WERI-Rb-1 (cell line): ENCODE results near the gene CORO2A.

Experiments
- DNase-seq: peaks from one replicate; pipeline ENCODE4 v3.0.0-alpha.2; 2020
- H3K27ac ChIP-seq: fragments of 250-450 bp; sonication (Bioruptor Pico); 2 replicates; pipeline ENCODE4 v1.5.1; 2020; ENCODE audit warnings: mild to moderate bottlenecking, moderate library complexity
- H3K27me3 ChIP-seq: fragments of 250-450 bp; sonication (Bioruptor Pico); 2 replicates; pipeline ENCODE4 v1.5.1; 2021; ENCODE audit warnings: mild to moderate bottlenecking, low read depth, moderate library complexity; ENCODE audit not compliant: insufficient read depth, severe bottlenecking
- H3K36me3 ChIP-seq: fragments of 250-450 bp; sonication (Bioruptor Pico); 2 replicates; pipeline ENCODE4 v1.5.1; 2020; ENCODE audit warnings: mild to moderate bottlenecking, moderate library complexity
- H3K4me3 ChIP-seq: 2 replicates; pipeline ENCODE4 v1.5.1; 2011; ENCODE audit warnings: low read depth, mild to moderate bottlenecking, control low read depth, low read length
- H3K9me3 ChIP-seq: fragments of 250-450 bp; sonication (Bioruptor Pico); 2 replicates; pipeline ENCODE4 v1.5.1; 2021; ENCODE audit warnings: mild to moderate bottlenecking, moderate library complexity; ENCODE audit not compliant: severe bottlenecking
- TF ChIP-seq, protein P1 (sequence below): IDR thresholded peaks from 2 replicates; pipeline ENCODE4 v1.5.1; 2011; ENCODE audit warnings: low read depth, mild to moderate bottlenecking, control low read depth, inconsistent platforms, low read length

CORO2A gene

GRCh38 chr9:98217255-98217654 is 24.8 kb upstream of the CORO2A start:
- Histone ChIP-seq H3K36me3 (peaks cover 20% of the 10 kb centered on the region), H3K27ac (no peak overlapping the region), H3K27me3 (no peaks in the 10 kb centered on the region), H3K9me3 (no peaks in the 10 kb centered on the region), H3K4me3 (no peak overlapping the region)
- TF ChIP-seq, protein P1, sequence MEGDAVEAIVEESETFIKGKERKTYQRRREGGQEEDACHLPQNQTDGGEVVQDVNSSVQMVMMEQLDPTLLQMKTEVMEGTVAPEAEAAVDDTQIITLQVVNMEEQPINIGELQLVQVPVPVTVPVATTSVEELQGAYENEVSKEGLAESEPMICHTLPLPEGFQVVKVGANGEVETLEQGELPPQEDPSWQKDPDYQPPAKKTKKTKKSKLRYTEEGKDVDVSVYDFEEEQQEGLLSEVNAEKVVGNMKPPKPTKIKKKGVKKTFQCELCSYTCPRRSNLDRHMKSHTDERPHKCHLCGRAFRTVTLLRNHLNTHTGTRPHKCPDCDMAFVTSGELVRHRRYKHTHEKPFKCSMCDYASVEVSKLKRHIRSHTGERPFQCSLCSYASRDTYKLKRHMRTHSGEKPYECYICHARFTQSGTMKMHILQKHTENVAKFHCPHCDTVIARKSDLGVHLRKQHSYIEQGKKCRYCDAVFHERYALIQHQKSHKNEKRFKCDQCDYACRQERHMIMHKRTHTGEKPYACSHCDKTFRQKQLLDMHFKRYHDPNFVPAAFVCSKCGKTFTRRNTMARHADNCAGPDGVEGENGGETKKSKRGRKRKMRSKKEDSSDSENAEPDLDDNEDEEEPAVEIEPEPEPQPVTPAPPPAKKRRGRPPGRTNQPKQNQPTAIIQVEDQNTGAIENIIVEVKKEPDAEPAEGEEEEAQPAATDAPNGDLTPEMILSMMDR: no peak
- no peak for DNase-seq

GRCh38 chr9:98216391-98216790 is 24.0 kb upstream of the CORO2A start:
- TF ChIP-seq, protein P1: no peak
- H3K27ac ChIP-seq: no peak overlapping the region
- no peaks in the 10 kb centered on the region for H3K27me3 ChIP-seq
- no peak for DNase-seq
- peaks cover 20% of the 10 kb centered on the region for H3K36me3 ChIP-seq
- H3K9me3 ChIP-seq: no peaks in the 10 kb centered on the region
- H3K4me3 ChIP-seq: no peak overlapping the region

GRCh38 chr9:98215821-98216220 is 23.4 kb upstream of the CORO2A start:
- DNase-seq: peak; percentile 67
- H3K27ac ChIP-seq: no peak overlapping the region
- no peaks in the 10 kb centered on the region for H3K9me3 ChIP-seq
- H3K4me3 ChIP-seq: no peak overlapping the region
- H3K27me3 ChIP-seq: no peaks in the 10 kb centered on the region
- H3K36me3 ChIP-seq: peaks cover 20% of the 10 kb centered on the region
- TF ChIP-seq, protein P1: peak; percentile 82

GRCh38 chr9:98215271-98215670 is 22.8 kb upstream of the CORO2A start:
- Histone ChIP-seq H3K9me3 (no peaks in the 10 kb centered on the region), H3K27ac (no peak overlapping the region), H3K27me3 (no peaks in the 10 kb centered on the region), H3K4me3 (no peak overlapping the region), H3K36me3 (peaks cover 20% of the 10 kb centered on the region)
- DNase-seq: no peak
- TF ChIP-seq, protein P1: no peak

- Histone ChIP-seq H3K27me3 (no peaks in the 10 kb centered on the region), H3K4me3 (no peak overlapping the region), H3K9me3 (no peaks in the 10 kb centered on the region), H3K36me3 (peaks cover 20% of the 10 kb centered on the region), H3K27ac (no peak overlapping the region)
- DNase-seq: no peak
- TF ChIP-seq, protein P1: no peak
Observed at GRCh38 chr9:98214811-98215210, 22.4 kb upstream of the CORO2A start.

GRCh38 chr9:98211260-98211659 is 18.8 kb upstream of the CORO2A start:
- Histone ChIP-seq H3K36me3 (peaks cover 6% of the 10 kb centered on the region; the same call in 1 of the 2 replicates), H3K27ac (no peak overlapping the region), H3K9me3 (no peaks in the 10 kb centered on the region), H3K27me3 (no peaks in the 10 kb centered on the region), H3K4me3 (no peak overlapping the region)
- TF ChIP-seq, protein P1: no peak
- no peak for DNase-seq
